HepG2 (cell line): ENCODE measurements around the gene CDHR5. TPM values are rescaled to one million over a fixed set of nuclear protein-coding genes. Genes with fewer than 3 reads are reported as not detected.

Experiments
- HNF1A ChIP-seq, 2 experiments: sonication (generic) in 1 of 2; formaldehyde crosslinking in 1 of 2; IDR thresholded peaks; 2 replicates each; pipeline versions ENCODE4 v1.4.0 to v1.6.1; 2016 to 2020; ENCODE audit warnings: borderline replicate concordance in 1 of 2, low read depth in 1 of 2, mild to moderate bottlenecking in 1 of 2, missing genetic modification reagents in 1 of 2
- PRDM10 ChIP-seq: sonication (generic); formaldehyde crosslinking; IDR thresholded peaks from 2 replicates; pipeline ENCODE4 v1.4.0; 2020; ENCODE audit warnings: low read depth, missing genetic modification reagents
- RARA ChIP-seq: IDR thresholded peaks from 2 replicates; pipeline ENCODE4 v1.6.1; 2016; ENCODE audit warnings: missing genetic modification reagents, missing compliant biosample characterization
- SKI ChIP-seq: fragments of 450-650 bp; IDR thresholded peaks from one replicate; pipeline ENCODE4 v1.6.1; 2018; ENCODE audit warnings: mild to moderate bottlenecking; ENCODE audit not compliant: partially characterized antibody
- ZNF432 ChIP-seq: sonication (generic); formaldehyde crosslinking; IDR thresholded peaks from 2 replicates; pipeline ENCODE4 v1.5.0; 2020; ENCODE audit warnings: missing genetic modification reagents, mild to moderate bottlenecking, borderline replicate concordance
- ZNF563 ChIP-seq: sonication (generic); formaldehyde crosslinking; IDR thresholded peaks from 2 replicates; pipeline ENCODE4 v1.8.0; 2022; ENCODE audit warnings: mild to moderate bottlenecking, moderate library complexity, missing genetic modification reagents
- ZNF609 ChIP-seq: sonication (generic); formaldehyde crosslinking; IDR thresholded peaks from 2 replicates; pipeline ENCODE4 v1.4.0; 2020; ENCODE audit warnings: mild to moderate bottlenecking, missing genetic modification reagents, borderline replicate concordance
- ZNF619 ChIP-seq: sonication (generic); formaldehyde crosslinking; IDR thresholded peaks from 2 replicates; pipeline ENCODE4 v1.4.0; 2020; ENCODE audit warnings: mild to moderate bottlenecking, missing genetic modification reagents
- polyA plus RNA-seq, 8 experiments: library from polyadenylated mRNA; depleted of rRNA in 3 of 8; stranded (reverse) in 7 of 8; unstranded in 1 of 8; fragments of >200 nt; fragmentation: Illumina TruSeq in 4 of 8; extraction: Trizol in 4 of 8; gene quantifications; 2 replicates each; pipeline versions ENCODE4 v1.2.1 to v1.2.3, GENCODE V29; 2011 to 2016; ENCODE audit warnings: low read depth in 4 of 8, missing spikeins in 1 of 8, mixed read lengths in 1 of 8; ENCODE audit not compliant: insufficient read depth in 1 of 8
- total RNA-seq, 5 experiments: library from RNA; depleted of rRNA; stranded (reverse); fragments of >200 nt; fragmentation: Illumina TruSeq; extraction: Trizol; gene quantifications; 2 replicates each; pipeline ENCODE4 v1.2.3, GENCODE V29; 2016; ENCODE audit warnings: low read depth in 1 of 5

Gene CDHR5
- total and polyA plus RNA-seq, 2 of the 13 experiments (the other 11 are each of a cell fraction or from before 2014, with no cell fraction given), result 0.46 to 0.71 TPM

GRCh38 chr11:655036-655726, 30.4 kb upstream of the CDHR5 start (continued):
- TF ChIP-seq HNF1A (IDR thresholded peaks at IDR 0.05; ENCODE audit: low read depth), result peak; percentile 90
- peak; percentile 94 for TF ChIP-seq HNF1A (CRISPR knock-in tag; IDR thresholded peaks at IDR 0.05; ENCODE audit: borderline replicate concordance)
- TF ChIP-seq SKI, result peak; percentile 49
- 0 out of 2 replicates have a peak, but pooled peaks have one; percentile 26 for TF ChIP-seq ZNF563
- TF ChIP-seq ZNF619 (CRISPR knock-in tag), result no peak
- peak; percentile 49; the same call in 1 of the 2 replicates for TF ChIP-seq RARA
- no peak for TF ChIP-seq ZNF432 (CRISPR knock-in tag)
- TF ChIP-seq PRDM10, result peak; percentile 51; the same call in 1 of the 2 replicates
- TF ChIP-seq ZNF609 (CRISPR knock-in tag), result 0 out of 2 replicates have a peak, but pooled peaks have one; percentile 37
